ENCODE measurements around the gene PTPRE.

PTPRE gene

GRCh38 chr10:128046156-128046952 is 139.5 kb downstream of the PTPRE start:
- ATAC-seq = no peak
- TF ChIP-seq ZC3H10 (CRISPR knock-in tag; IDR thresholded peaks at IDR 0.05) (no peak), ISL1 (CRISPR knock-in tag; IDR thresholded peaks at IDR 0.05) (no peak), ZNF70 (CRISPR knock-in tag; IDR thresholded peaks at IDR 0.05) (no peak), ZFP3 (CRISPR knock-in tag; IDR thresholded peaks at IDR 0.05) (no peak), ZFP30 (CRISPR knock-in tag; IDR thresholded peaks at IDR 0.05) (no peak), PPARA (CRISPR knock-in tag; IDR thresholded peaks at IDR 0.05; ENCODE audit: borderline replicate concordance) (no peak), TOX (CRISPR knock-in tag; IDR thresholded peaks at IDR 0.05; ENCODE audit: borderline replicate concordance) (no peak), TSHZ2 (CRISPR knock-in tag; IDR thresholded peaks at IDR 0.05) (no peak), TCF4 (CRISPR knock-in tag; IDR thresholded peaks at IDR 0.05; ENCODE audit: borderline replicate concordance) (no peak), ESRRG (CRISPR knock-in tag; IDR thresholded peaks at IDR 0.05) (no peak), CSDC2 (CRISPR knock-in tag; IDR thresholded peaks at IDR 0.05) (no peak), ARNTL (CRISPR knock-in tag; IDR thresholded peaks at IDR 0.05; ENCODE audit: borderline replicate concordance, low read depth) (no peak)

GRCh38 chr10:128046953-128047290 is 140.0 kb downstream of the PTPRE start:
- ATAC-seq = no peak
- TF ChIP-seq ZC3H10 (CRISPR knock-in tag; IDR thresholded peaks at IDR 0.05) (no peak), GLIS3 (CRISPR knock-in tag; IDR thresholded peaks at IDR 0.05) (no peak), SNAI2 (CRISPR knock-in tag; IDR thresholded peaks at IDR 0.05) (no peak), ZNF8 (CRISPR knock-in tag; IDR thresholded peaks at IDR 0.05) (no peak), OSR1 (CRISPR knock-in tag; IDR thresholded peaks at IDR 0.05) (no peak), ESRRG (CRISPR knock-in tag; IDR thresholded peaks at IDR 0.05) (no peak), POU6F1 (CRISPR knock-in tag; IDR thresholded peaks at IDR 0.05; ENCODE audit: borderline replicate concordance, low read depth) (no peak), RARB (CRISPR knock-in tag; IDR thresholded peaks at IDR 0.05) (no peak), ZFP30 (CRISPR knock-in tag; IDR thresholded peaks at IDR 0.05) (no peak)

- TF ChIP-seq PPARA (CRISPR knock-in tag; IDR thresholded peaks at IDR 0.05; ENCODE audit: borderline replicate concordance) = no peak
- no peak for TF ChIP-seq ARNTL (CRISPR knock-in tag; IDR thresholded peaks at IDR 0.05; ENCODE audit: borderline replicate concordance, low read depth)
- no peak for TF ChIP-seq ZNF565 (CRISPR knock-in tag; conservative IDR thresholded peaks at IDR 0.05; ENCODE audit: low read depth)
- TF ChIP-seq ZC3H10 (CRISPR knock-in tag; IDR thresholded peaks at IDR 0.05) = no peak
- TF ChIP-seq ZNF8 (CRISPR knock-in tag; IDR thresholded peaks at IDR 0.05) = no peak
- TF ChIP-seq CREB5 (CRISPR knock-in tag; IDR thresholded peaks at IDR 0.05; ENCODE audit: low read depth) = no peak
- TF ChIP-seq ESRRG (CRISPR knock-in tag; IDR thresholded peaks at IDR 0.05) = no peak
- no peak for TF ChIP-seq TOX (CRISPR knock-in tag; IDR thresholded peaks at IDR 0.05; ENCODE audit: borderline replicate concordance)
- ATAC-seq = peak; percentile 21; the same call in 2 of the 3 replicates
These were observed 140.4 kb downstream of the PTPRE start for GRCh38 chr10:128047351-128047750.

- ATAC-seq = no peak
- TF ChIP-seq OSR1 (CRISPR knock-in tag; IDR thresholded peaks at IDR 0.05) (no peak), PPARA (CRISPR knock-in tag; IDR thresholded peaks at IDR 0.05; ENCODE audit: borderline replicate concordance) (no peak), POU6F1 (CRISPR knock-in tag; IDR thresholded peaks at IDR 0.05; ENCODE audit: borderline replicate concordance, low read depth) (no peak), TOX (CRISPR knock-in tag; IDR thresholded peaks at IDR 0.05; ENCODE audit: borderline replicate concordance) (no peak), ZFP3 (CRISPR knock-in tag; IDR thresholded peaks at IDR 0.05) (no peak), BACH2 (CRISPR knock-in tag; IDR thresholded peaks at IDR 0.05; ENCODE audit: borderline replicate concordance) (no peak), CREB5 (CRISPR knock-in tag; IDR thresholded peaks at IDR 0.05; ENCODE audit: low read depth) (no peak), ZC3H10 (CRISPR knock-in tag; IDR thresholded peaks at IDR 0.05) (no peak), ZFP30 (CRISPR knock-in tag; IDR thresholded peaks at IDR 0.05) (no peak), ARNTL (CRISPR knock-in tag; IDR thresholded peaks at IDR 0.05; ENCODE audit: borderline replicate concordance, low read depth) (no peak), TSHZ2 (CRISPR knock-in tag; IDR thresholded peaks at IDR 0.05) (no peak)
These were observed 141.3 kb downstream of the PTPRE start for GRCh38 chr10:128047991-128048818.

All from SK-N-SH treated with all-trans-retinoic acid at 6 μM for 48 hours (cell line).